ENCODE results near the gene KCNIP3.

DNA sequence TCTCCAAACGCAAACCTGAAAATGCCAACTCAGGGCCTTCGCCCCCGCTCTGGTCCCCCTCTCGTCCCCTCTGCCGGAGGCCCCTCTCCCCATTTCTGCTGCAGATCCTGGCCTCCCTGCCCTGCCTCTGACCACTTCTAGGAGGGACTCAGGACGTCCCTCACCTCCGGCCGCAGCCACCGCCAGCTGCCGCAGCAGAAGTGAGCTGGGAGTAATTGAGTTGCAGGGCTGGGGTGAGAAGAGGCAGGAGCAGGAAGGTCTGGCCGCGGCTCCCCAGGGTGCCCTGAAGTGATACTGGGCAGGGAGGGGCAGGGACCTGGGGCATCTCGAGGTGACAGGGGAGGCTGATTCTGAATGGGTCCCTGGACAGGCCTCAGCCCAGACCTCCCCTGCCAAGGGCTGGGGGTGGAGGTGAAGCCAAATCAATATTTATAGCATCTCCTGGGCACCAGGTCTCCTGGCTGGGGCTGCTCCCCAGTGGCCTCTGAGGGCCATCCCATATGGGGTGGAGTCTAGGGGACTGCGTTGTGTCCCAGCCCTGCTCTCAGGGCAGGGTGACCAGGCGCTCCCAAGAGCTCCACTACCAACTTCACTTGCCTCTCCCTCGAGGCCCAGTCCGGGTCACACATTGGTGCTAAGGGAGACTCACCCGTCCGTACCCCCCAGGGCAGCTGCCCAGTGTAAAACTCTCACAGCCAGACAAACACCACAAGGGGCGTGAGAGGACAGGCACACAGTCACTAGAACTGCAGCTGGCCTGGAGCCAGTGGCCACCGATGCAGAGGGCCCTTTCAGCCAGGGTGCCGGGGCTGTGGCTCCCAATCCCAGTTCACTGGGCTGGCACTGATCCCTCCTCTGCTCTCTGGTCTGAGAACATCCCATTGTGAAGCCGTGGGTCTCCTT, 33.0 kb downstream of the KCNIP3 start:
- TF ChIP-seq, protein P1, sequence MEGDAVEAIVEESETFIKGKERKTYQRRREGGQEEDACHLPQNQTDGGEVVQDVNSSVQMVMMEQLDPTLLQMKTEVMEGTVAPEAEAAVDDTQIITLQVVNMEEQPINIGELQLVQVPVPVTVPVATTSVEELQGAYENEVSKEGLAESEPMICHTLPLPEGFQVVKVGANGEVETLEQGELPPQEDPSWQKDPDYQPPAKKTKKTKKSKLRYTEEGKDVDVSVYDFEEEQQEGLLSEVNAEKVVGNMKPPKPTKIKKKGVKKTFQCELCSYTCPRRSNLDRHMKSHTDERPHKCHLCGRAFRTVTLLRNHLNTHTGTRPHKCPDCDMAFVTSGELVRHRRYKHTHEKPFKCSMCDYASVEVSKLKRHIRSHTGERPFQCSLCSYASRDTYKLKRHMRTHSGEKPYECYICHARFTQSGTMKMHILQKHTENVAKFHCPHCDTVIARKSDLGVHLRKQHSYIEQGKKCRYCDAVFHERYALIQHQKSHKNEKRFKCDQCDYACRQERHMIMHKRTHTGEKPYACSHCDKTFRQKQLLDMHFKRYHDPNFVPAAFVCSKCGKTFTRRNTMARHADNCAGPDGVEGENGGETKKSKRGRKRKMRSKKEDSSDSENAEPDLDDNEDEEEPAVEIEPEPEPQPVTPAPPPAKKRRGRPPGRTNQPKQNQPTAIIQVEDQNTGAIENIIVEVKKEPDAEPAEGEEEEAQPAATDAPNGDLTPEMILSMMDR (IDR thresholded peaks at IDR 0.05; ENCODE audit: borderline replicate concordance, extremely low read depth, low read length, poor library complexity, severe bottlenecking) = no peak
- TF ChIP-seq EZH2 (IDR thresholded peaks at IDR 0.05; ENCODE audit: borderline replicate concordance, low read depth, low read length, severe bottlenecking) = no peak
